B cell (primary cell): ENCODE data around the gene RNLS.

Experiments used
- CTCF ChIP-seq: fragments of 200-600 bp; IDR thresholded peaks from one replicate; pipeline ENCODE4 v1.8.0; 2022; ENCODE audit warnings: antibody characterized with exemption, mild to moderate bottlenecking
- EZH2 ChIP-seq: IDR thresholded peaks from 2 replicates; pipeline ENCODE4 v1.6.1; 2012; ENCODE audit warnings: borderline replicate concordance, low read depth, mild to moderate bottlenecking, moderate library complexity, low read length; ENCODE audit not compliant: insufficient read depth, poor library complexity, severe bottlenecking

- TF ChIP-seq CTCF (no peak), EZH2 (no peak)
Measured at GRCh38 chr10:88493691-88494483, 89.2 kb downstream of the RNLS start.
